ENCODE measurements around the gene MYCBP2. TPM values are rescaled to one million over a fixed set of nuclear protein-coding genes. Genes with fewer than 3 reads are reported as not detected.
"Not testable (repeated sequence)": the region's sequence is repeated elsewhere in the genome, so short reads cannot be mapped to it uniquely, and the experiment has no call there.

Gene MYCBP2
- total RNA-seq, 1 experiment from 2014 or later = 30.2 TPM

- DNase-seq (ENCODE audit: extremely low read depth, low read depth) = peak; percentile 36
These were observed 26.5 kb downstream of the MYCBP2 start for GRCh38 chr13:77300176-77301037.

GRCh38 chr13:77299587-77299986, 27.3 kb downstream of the MYCBP2 start:
- no peak for DNase-seq (ENCODE audit: extremely low read depth, low read depth)

GRCh38 chr13:77298426-77298825, 28.5 kb downstream of the MYCBP2 start:
- DNase-seq (ENCODE audit: extremely low read depth, low read depth) = no peak

GRCh38 chr13:77291774-77292173, 35.1 kb downstream of the MYCBP2 start:
- no peak for DNase-seq (ENCODE audit: extremely low read depth, low read depth)

GRCh38 chr13:77290342-77290741, 36.6 kb downstream of the MYCBP2 start:
- no peak for DNase-seq (ENCODE audit: extremely low read depth, low read depth)

- DNase-seq (ENCODE audit: extremely low read depth, low read depth) = no peak
These were observed 37.0 kb downstream of the MYCBP2 start for GRCh38 chr13:77289851-77290250.

GRCh38 chr13:77285632-77286031, 41.3 kb downstream of the MYCBP2 start:
- DNase-seq (ENCODE audit: extremely low read depth, low read depth) = not testable (repeated sequence)

- DNase-seq (ENCODE audit: extremely low read depth, low read depth) = no peak
These were observed 41.8 kb downstream of the MYCBP2 start for GRCh38 chr13:77285098-77285497.

GRCh38 chr13:77274126-77274525, 52.8 kb downstream of the MYCBP2 start:
- DNase-seq (ENCODE audit: extremely low read depth, low read depth) = no peak

GRCh38 chr13:77269141-77269540, 57.8 kb downstream of the MYCBP2 start:
- no peak for DNase-seq (ENCODE audit: extremely low read depth, low read depth)

GRCh38 chr13:77267362-77267761, 59.5 kb downstream of the MYCBP2 start:
- DNase-seq (ENCODE audit: extremely low read depth, low read depth) = no peak

- no peak for DNase-seq (ENCODE audit: extremely low read depth, low read depth)
These were observed 61.6 kb downstream of the MYCBP2 start for GRCh38 chr13:77265336-77265735.

GRCh38 chr13:77262198-77262597, 64.7 kb downstream of the MYCBP2 start:
- no peak for DNase-seq (ENCODE audit: extremely low read depth, low read depth)

- DNase-seq (ENCODE audit: extremely low read depth, low read depth) = no peak
These were observed 75.9 kb downstream of the MYCBP2 start for GRCh38 chr13:77250975-77251374.

- not testable (repeated sequence) for DNase-seq (ENCODE audit: extremely low read depth, low read depth)
These were observed 81.7 kb downstream of the MYCBP2 start for GRCh38 chr13:77245224-77245623.

- no peak for DNase-seq (ENCODE audit: extremely low read depth, low read depth)
These were observed 87.6 kb downstream of the MYCBP2 start for GRCh38 chr13:77239312-77239711.

- no peak for DNase-seq (ENCODE audit: extremely low read depth, low read depth)
These were observed 91.4 kb downstream of the MYCBP2 start for GRCh38 chr13:77235456-77236022.

GRCh38 chr13:77233159-77233558, 93.7 kb downstream of the MYCBP2 start:
- no peak for DNase-seq (ENCODE audit: extremely low read depth, low read depth)

GRCh38 chr13:77230560-77230959, 96.3 kb downstream of the MYCBP2 start:
- DNase-seq (ENCODE audit: extremely low read depth, low read depth) = no peak

GRCh38 chr13:77225946-77226345, 100.9 kb downstream of the MYCBP2 start:
- DNase-seq (ENCODE audit: extremely low read depth, low read depth) = no peak

- DNase-seq (ENCODE audit: extremely low read depth, low read depth) = no peak
These were observed 104.0 kb downstream of the MYCBP2 start for GRCh38 chr13:77222909-77223308.

- no peak for DNase-seq (ENCODE audit: extremely low read depth, low read depth)
These were observed 104.7 kb downstream of the MYCBP2 start for GRCh38 chr13:77222000-77222690.
